ENCODE results near the gene RSKR. TPM values are rescaled to one million over a fixed set of nuclear protein-coding genes. Genes with fewer than 3 reads are reported as not detected.
A peak's percentile ranks its signal among the peaks of the same experiment; 100 is the strongest.
"Not testable (repeated sequence)": the region's sequence is repeated elsewhere in the genome, so short reads cannot be mapped to it uniquely, and the experiment has no call there.

The RSKR gene
- polyA plus RNA-seq, 5 donors, result 19.0 to 27.9 (median 24.2) TPM

- DNase-seq, result no peak
These were observed 20.4 kb upstream of the RSKR start for GRCh38 chr17:28634206-28634865.

GRCh38 chr17:28626818-28627217, 12.8 kb upstream of the RSKR start:
- DNase-seq, result no peak

- no peak for DNase-seq
These were observed 10.2 kb upstream of the RSKR start for GRCh38 chr17:28624148-28624547.

- DNase-seq, result no peak
These were observed 9.7 kb upstream of the RSKR start for GRCh38 chr17:28623696-28624095.

GRCh38 chr17:28622186-28622585, 8.2 kb upstream of the RSKR start:
- no peak for DNase-seq

- DNase-seq, result no peak
These were observed 6.0 kb upstream of the RSKR start for GRCh38 chr17:28620010-28620409.

GRCh38 chr17:28618464-28618863, 4.5 kb upstream of the RSKR start:
- no peak for DNase-seq

GRCh38 chr17:28616281-28616680, 2.3 kb upstream of the RSKR start:
- no peak for DNase-seq

- no peak for DNase-seq
These were observed 1.4 kb upstream of the RSKR start for GRCh38 chr17:28615260-28615940.

GRCh38 chr17:28612936-28613872, 781 bp downstream of the RSKR start:
- DNase-seq, result peak in 1 of 2 donors; percentile 28

GRCh38 chr17:28612531-28612930, 1.5 kb downstream of the RSKR start:
- no peak for DNase-seq

GRCh38 chr17:28610376-28610775, 3.6 kb downstream of the RSKR start:
- DNase-seq, result no peak

GRCh38 chr17:28604031-28604430, 10.0 kb downstream of the RSKR start:
- DNase-seq, result not testable (repeated sequence)

GRCh38 chr17:28599311-28600184, 14.4 kb downstream of the RSKR start:
- peak; percentile 61 to 67 for DNase-seq

GRCh38 chr17:28598799-28599310, 15.1 kb downstream of the RSKR start, which contains the start of gene SPAG5:
Gene SPAG5, minus strand, starts transcription at chr17:28599025. Its CDS starts 79 bp downstream, at chr17:28598946.
- DNase-seq, result peak; percentile 91 to 93

- DNase-seq, result no peak
These were observed 15.6 kb downstream of the RSKR start for GRCh38 chr17:28598389-28598788.

GRCh38 chr17:28597606-28598383, 16.2 kb downstream of the RSKR start:
- no peak for DNase-seq

GRCh38 chr17:28592260-28592659, 21.7 kb downstream of the RSKR start:
- no peak for DNase-seq

- DNase-seq, result no peak
These were observed 28.1 kb downstream of the RSKR start for GRCh38 chr17:28585851-28586250.

GRCh38 chr17:28584434-28584833, 29.6 kb downstream of the RSKR start:
- no peak for DNase-seq
